T-helper 2 cell (primary cell): ENCODE measurements around the gene PLBD2.

ENCODE experiments used
- DNase-seq, 5 experiments: peaks; one replicate each; pipeline versions ENCODE4 v3.0.0 to v3.0.0-alpha.2; 2012 to 2022

Gene PLBD2

DNA sequence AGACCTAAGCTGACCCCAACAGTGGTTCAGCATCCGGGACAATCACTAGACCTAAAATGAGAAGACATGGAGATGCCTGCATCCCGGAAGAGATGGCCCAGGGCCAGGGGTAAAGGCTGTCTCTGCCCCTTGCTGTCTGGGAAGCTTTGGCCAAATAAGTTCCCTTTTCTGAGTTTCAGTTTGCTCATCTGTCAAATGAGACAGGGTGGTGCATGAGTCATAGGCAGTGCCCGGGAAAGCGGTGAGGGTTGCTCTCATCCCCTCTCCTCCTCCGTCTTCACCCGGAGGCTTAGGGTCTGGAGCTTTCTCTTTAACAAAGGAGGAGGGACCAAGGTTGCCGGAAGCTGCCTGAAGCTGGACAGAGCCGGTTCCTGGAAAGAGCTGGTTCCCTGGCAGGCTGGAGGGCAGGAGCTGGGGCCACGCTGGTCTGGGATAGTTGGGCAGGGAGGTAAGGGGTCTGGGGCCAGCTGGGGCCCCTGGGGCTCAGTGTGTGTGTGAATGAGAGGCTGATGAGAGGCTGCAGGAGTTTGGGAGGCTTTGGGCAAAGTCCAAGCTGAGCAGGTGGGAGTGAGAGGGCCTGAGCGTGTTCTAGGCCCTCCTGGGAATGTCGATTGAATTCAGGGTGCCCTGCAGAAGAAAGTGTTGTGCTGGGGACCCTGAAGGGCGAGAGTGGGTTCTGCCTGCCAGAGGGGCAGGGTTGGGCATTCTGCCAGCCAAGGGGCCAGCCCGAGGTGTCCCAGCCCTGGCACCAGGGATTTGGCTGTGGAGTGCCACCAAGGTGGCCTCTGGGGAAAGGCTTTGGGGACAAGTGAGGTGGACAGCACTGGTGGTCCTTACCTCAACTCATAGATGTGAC is 63.9 kb downstream of the PLBD2 start, which contains the start of gene SDSL:
TSS of gene SDSL (plus strand) at position 351 of the 856 bp plus-strand sequence. CDS start 5,603 bp downstream, outside the sequence.
- peak in 1 of 5 experiments; percentile 10 for DNase-seq

DNA sequence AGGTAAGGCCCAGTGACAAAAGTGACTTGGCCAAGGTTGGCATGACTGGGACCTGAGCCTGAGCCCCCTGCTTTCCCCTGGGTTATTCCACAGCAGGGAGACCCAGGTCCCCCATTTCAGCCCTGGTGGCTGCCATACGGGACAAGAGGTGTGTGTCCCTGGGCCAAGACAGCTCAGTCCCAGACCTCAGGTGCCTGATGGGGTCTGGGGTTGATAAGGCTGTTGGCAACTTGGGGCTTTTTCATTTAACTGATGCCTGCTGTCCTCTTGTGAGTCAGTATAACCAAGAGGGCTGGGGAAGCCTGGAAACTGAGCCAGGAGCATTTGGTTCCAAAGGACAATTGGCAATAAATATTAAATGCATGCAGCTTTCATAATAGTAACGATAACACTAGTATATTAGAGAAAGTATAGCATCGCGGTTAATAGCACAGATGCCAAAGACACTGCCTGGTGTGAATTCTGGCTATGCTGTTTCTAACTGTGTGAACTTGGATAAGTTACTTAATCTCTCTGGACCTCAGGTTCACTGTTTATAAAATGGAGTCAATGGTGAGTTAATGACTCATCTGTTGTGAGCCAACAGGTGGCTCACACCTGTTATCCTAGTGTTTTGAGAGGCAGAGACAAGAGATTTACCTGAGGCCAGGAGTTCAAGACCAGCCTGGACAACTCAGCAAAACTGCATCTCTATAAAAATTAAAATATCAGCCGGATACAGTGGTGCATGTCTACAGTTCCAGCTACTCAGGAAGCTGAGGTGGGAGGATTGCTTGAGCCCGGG is 64.7 kb downstream of the PLBD2 start:
- no peak for DNase-seq

DNA sequence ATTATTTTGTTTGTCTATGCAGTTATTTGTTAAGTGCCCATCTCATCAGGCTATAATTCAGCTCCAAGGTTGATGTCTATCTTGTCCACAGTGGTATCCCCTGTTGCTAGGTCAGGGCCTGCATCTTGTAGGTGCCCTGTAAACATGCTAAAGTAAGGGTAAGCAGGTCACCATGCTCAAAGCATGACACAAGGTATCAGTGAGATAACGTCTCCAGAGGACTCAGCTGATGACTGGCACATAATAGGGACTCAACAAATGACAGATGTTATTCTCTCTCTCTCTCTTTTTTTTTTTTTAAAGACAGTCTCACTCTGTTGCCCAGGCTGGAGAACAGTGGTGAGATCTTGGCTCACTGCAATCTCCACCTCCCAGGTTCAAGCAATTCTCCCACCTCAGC is 66.1 kb downstream of the PLBD2 start:
- DNase-seq: no peak

DNA sequence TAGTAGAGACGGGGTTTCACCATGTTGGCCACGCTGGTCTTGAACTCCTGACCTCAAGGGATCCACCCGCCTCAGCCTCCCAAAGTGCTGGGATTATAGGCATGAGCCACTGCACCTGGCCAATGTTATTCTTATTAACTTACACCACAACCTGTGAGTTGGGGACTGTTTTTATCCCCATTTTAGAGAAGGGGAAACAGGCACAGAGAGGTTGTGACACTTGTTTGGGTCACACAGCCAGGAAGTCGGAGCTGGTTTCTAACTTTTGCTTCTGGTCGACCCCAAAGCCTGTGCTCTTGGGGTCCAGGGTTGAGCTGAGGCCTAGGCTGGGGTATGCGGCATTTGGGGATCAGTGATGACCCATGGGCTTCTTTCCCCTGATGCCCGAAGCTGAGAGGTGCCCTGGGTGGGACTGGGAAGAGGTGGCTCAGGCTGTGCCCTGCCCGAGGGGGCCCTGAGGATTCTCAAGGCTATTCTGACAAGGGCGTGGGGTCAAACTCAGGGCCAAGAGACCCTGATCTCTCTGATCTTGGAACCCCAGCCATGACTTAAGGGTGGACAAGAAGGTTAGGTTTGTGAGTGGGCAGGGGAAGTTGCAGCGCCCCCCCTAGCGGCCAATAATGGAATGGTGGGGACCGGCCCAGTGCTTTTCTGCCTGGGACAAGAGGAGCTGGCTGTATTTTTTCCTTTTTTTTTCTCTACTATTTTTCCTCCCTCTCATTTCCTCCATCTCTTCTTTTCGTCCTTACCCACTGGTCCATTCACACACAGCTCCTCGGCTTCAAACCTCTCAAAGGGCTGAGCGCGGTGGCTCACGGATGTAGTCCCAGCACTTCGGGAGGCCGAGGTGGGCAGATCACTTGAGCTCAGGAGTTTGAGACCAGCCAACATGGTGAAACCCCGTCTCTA is 66.8 kb downstream of the PLBD2 start:
- peak in 3 of 5 experiments; percentile 24 to 38 (median 34) for DNase-seq

DNA sequence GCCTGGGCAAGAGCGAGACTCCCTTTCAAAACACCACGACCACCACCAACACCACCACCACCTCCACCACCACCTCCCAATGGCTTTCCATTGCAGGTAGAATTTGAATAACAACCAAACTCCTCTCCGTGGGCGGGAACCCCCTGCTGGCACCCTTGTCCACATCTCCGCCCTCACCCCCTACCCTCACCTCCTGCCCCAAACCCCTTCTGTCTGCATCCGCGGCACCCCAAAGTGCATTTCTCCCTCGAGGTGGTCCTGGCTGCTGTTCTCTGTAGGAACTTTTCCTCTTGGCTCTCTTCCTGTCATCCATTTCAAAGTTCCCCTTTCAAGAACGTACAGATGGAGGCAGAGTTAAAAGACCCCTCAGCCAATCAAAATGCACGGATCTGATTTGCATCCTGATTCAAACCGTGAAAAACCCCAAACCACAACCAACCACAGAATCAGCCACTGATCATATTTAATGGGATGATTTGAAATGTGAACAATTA is 67.6 kb downstream of the PLBD2 start:
- DNase-seq: peak in 1 of 5 experiments; percentile 19

DNA sequence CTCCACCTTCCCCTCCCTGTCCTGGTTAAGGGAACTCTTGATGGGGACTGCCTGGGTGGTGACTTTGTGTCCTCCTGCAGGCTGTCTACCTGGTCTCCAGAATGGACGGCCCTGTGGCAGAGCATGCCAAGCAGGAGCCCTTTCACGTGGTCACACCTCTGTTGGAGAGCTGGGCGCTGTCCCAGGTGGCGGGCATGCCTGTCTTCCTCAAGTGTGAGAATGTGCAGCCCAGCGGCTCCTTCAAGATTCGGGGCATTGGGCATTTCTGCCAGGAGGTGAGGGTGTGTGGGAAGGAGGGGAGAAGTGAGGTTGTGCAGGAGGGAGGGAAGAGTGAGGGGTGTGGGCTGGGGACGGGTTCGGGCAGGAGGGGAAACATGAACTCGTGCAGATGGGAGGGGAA is 69.5 kb downstream of the PLBD2 start:
- DNase-seq: no peak

DNA sequence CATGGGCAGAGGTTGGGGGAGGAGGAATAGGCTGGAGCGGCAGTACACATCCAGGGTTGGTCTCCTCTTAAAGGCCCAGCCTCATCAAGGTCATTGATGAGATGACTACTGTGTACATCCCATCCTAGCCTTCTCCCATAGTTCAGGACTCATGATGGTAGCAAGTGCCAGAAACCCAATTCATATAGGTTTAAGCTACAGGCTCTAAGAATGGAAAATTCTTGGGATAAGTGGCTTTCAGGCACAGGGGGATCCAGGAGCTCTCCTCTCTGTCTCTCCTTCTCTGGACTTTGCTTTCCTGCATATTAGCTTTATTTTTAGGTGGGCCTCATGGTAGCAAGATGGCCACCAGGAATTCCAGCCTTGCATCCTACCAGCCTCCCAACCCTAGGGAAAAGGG is 70.1 kb downstream of the PLBD2 start:
- no peak for DNase-seq

DNA sequence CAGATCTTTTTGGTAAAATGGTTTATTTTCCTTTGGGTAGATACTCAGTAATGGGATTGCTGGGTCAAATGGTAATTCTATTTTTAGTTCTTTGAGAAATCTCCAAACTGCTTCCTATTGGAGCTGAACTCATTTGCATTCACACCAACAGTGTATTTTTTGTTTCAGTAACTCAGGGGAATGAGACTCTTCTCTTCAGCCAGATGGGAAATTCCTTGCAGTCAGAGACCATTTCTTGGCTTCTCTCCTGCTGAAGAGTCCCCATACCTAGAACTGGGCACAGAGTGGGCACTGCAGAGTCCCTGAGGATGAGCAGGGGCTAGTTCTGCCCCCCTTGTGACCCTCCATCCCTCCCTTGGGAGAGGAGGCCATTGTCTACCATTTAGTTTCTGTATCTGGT is 74.6 kb downstream of the PLBD2 start:
- no peak for DNase-seq

DNA sequence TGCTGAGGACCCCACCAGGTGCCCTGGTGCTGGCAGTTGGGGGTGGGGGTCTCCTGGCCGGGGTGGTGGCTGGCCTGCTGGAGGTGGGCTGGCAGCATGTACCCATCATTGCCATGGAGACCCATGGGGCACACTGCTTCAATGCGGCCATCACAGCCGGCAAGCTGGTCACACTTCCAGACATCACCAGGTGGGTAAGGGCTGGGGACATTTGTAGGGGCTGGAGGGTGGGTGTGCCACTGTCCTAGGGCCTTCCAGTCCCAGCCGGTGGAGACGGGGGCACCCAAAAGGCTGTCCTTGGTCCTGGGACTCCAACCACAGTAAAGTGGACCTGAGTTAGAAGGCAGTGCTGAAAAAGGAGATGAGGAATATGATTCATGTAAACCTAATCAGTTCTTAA is 77.0 kb downstream of the PLBD2 start:
- no peak for DNase-seq

DNA sequence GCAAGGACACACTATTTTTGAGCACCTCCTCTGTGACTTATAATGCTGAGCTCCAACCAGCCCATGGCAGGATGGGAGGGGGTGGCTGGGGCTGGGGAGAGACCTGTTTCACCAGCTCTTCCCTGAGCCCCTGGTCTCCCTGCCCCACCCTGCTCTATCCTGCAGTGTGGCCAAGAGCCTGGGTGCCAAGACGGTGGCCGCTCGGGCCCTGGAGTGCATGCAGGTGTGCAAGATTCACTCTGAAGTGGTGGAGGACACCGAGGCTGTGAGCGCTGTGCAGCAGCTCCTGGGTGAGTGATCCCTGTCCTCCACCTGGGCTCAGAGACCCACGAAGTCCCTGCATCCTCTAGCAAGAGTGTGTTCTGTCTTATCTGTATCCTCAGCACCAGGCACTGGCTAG is 78.2 kb downstream of the PLBD2 start:
- DNase-seq: no peak

DNA sequence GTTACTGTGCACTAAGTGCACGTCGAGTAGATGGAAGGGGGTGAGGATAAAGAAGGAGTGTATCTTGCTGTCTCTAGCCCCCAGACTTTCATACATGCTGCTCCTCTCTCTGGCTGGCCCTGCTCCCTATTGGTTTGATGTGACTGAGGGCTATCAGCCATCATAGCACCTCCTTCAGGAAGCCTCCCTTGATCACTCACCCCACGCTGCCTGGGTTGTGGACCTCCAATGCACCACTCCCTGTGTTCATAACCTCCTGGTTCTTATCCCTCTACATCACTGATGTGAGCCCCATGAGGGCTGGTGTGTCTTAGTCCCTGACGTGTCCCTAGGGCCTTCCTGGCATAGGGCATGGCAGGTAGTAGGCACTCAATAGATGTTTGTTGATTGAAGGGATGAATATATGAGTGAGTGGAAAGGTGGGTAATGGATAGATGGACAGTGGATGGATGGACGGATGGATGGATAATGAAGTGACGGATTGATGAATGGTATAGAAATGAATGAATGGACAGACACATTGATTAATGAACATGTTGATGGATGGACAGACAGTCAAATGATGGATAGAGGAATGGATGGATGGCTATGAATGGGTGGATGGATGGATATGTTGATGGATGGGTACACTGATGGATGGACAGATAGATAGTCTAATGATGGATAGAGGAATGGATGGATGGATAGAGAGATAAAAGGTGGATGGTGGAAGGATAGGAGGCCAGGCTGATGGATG is 78.8 kb downstream of the PLBD2 start:
- no peak for DNase-seq

DNA sequence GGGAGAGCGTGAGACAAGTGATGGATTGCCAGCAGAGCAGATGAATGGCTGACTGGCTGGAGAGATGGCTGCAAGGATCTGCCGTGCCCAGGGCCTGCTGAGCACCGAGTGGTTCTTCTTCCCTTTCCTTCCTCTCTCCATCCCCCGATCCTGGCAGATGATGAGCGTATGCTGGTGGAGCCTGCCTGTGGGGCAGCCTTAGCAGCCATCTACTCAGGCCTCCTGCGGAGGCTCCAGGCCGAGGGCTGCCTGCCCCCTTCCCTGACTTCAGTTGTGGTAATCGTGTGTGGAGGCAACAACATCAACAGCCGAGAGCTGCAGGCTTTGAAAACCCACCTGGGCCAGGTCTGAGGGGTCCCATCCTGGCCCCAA is 79.3 kb downstream of the PLBD2 start:
- DNase-seq: no peak

DNA sequence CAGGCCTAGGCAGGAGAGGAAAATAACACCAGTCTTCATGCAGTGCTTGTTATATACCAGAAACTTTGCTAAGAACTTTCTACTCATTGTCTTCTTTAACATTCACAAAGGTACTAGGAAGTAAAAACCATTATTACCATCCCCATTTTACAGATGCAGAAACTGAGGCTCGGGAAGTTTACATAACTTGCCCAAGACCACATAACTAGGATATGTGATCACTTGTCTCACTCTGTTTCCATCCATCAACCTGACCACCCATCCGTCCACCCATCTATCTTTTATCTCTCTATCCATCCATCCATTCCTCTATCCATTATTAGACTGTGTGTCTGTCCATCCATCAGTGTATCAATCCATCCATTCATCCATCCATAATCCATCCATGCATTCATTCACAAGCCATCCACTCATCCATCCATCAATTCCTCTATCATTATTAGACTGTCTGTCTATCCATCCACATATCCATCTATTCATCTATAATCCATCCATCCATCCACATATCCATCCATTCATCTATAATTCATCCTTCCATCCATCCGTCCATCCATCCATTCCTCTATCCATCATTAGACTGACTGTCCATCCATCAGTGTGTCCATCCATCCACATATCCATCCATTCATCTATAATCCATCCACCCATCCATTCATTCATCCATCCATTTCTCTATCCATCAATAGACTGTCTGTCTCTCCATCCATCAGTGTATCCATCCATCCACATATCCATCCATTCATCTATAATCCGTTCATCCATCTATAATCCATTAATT is 80.3 kb downstream of the PLBD2 start:
- no peak for DNase-seq

DNA sequence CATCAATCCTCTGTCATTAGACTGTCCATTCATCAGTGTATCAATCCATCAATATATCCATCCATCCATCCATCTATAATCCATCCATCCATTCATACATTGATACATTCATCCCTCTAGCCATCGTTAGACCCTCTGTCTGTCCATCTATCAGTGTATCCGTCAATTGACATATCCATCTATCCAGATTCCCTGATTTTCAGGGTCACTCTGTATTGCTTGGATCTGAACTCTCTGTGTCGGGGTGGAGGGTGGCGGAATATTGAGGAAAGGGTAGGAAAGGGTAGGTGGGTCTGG is 80.9 kb downstream of the PLBD2 start:
- DNase-seq: no peak

DNA sequence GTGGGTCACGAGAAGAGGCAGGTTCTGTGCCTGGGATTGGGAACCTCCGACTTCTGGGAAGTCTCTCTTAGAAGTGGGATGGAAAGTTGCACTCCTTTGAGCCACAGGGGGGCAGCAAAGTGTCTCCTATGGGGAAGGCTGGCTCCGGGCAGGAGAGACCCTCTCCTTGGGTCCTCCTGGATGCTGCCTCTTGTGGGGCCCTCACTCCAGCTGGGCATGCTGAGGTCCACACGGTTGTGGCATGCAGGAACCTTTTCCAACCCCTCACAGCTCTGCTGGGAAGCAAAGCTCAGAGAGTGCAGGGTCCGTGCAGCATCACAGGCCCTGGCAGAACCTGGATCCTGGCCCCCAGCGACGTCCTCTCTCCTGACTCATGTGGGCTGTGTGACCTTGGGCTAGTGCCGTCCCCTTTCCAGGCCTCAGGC is 81.2 kb downstream of the PLBD2 start:
- DNase-seq: no peak

DNA sequence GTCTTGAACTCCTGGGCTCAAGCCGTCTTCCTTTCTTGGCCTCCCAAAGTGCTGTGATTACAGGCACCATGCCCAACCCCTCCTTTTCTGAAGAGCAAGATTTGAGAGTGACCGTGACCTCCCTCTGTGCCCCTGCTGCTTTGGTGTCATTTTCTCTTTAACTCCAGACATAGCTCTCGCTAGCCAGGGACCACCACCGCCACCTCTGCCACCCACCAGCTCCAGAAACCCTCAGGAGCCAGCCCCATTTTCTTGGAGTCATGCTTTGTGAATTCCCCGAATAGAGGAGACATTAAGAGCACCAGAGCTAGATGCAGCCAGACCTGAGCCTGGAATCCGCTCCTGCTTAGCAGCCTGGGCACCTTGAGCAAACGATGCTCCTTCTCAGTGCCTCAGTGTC is 81.9 kb downstream of the PLBD2 start:
- no peak for DNase-seq
